ENCODE data around the gene RAB27A. TPM values are rescaled to one million over a fixed set of nuclear protein-coding genes. Genes with fewer than 3 reads are reported as not detected.

RAB27A gene
- total RNA-seq, 4 donors from 2014 or later, result 8.3 to 30.8 (median 18.2) TPM

- TF ChIP-seq, protein P1, sequence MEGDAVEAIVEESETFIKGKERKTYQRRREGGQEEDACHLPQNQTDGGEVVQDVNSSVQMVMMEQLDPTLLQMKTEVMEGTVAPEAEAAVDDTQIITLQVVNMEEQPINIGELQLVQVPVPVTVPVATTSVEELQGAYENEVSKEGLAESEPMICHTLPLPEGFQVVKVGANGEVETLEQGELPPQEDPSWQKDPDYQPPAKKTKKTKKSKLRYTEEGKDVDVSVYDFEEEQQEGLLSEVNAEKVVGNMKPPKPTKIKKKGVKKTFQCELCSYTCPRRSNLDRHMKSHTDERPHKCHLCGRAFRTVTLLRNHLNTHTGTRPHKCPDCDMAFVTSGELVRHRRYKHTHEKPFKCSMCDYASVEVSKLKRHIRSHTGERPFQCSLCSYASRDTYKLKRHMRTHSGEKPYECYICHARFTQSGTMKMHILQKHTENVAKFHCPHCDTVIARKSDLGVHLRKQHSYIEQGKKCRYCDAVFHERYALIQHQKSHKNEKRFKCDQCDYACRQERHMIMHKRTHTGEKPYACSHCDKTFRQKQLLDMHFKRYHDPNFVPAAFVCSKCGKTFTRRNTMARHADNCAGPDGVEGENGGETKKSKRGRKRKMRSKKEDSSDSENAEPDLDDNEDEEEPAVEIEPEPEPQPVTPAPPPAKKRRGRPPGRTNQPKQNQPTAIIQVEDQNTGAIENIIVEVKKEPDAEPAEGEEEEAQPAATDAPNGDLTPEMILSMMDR (IDR thresholded peaks at IDR 0.05), result no peak
- no peak for TF ChIP-seq POLR2A (IDR thresholded peaks at IDR 0.05)
- H3K36me3 ChIP-seq, result no peaks in the 10 kb centered on the region
- H3K4me3 ChIP-seq, result no peak overlapping the region
- no peaks in the 10 kb centered on the region for H3K4me1 ChIP-seq
- no peaks in the 10 kb centered on the region for H3K9me3 ChIP-seq
- no peak overlapping the region for H3K27ac ChIP-seq
- H3K27me3 ChIP-seq, result no peaks in the 10 kb centered on the region
- no peak for DNase-seq
These were observed 59.5 kb downstream of the RAB27A start for GRCh38 chr15:55230051-55230670.

DNA sequence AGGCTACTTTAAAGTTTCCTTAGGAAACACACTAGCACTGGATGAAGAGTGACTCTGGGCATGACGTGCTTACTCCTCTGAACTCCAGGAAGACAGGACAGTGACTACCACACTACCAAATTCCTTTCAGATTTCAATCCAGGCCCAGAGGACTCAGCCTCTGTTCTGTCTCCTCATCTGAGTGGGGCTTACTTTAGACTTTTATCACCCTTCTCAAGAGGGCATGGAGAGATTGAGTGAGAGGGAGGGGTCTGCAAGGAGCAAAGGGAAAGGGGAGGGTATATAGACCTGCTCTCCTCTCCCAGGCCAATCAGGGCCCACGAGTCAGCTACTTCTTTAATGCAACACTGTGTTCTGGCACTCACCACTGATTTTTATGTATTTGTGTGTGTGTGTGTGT lies 63.5 kb downstream of the RAB27A start:
- Histone ChIP-seq H3K27ac (no peak overlapping the region), H3K4me1 (peaks cover 0 to 19% (median 9%) of the 10 kb centered on the region in 4 donors), H3K4me3 (no peak overlapping the region), H3K36me3 (no peaks in the 10 kb centered on the region), H3K27me3 (no peaks in the 10 kb centered on the region), H3K9me3 (no peaks in the 10 kb centered on the region)
- TF ChIP-seq, protein P1 (IDR thresholded peaks at IDR 0.05), result no peak
- no peak for TF ChIP-seq POLR2A (IDR thresholded peaks at IDR 0.05)
- DNase-seq, result no peak

DNA sequence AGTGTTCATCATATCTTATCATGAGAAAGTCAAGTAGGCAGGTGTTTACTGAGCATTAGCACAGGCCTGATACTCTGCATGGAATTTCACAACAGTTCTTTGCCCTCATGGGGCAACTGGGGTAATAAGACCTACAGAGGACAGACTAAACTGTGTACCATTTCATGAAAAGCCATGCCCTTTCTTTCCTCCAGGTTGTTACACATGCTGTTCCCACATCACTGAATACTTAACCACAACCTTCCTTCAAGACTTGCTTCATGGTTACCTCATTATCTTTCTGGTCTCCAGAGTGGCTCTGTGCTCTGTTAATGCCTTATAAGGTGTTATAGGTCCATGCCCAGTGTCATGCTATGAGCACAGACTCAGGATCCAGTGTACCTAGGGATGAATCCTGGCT lies 64.7 kb downstream of the RAB27A start:
- Histone ChIP-seq H3K9me3 (no peaks in the 10 kb centered on the region), H3K27me3 (no peaks in the 10 kb centered on the region), H3K4me3 (no peak overlapping the region), H3K4me1 (peaks cover 0 to 22% (median 9%) of the 10 kb centered on the region in 4 donors), H3K27ac (no peak overlapping the region), H3K36me3 (no peaks in the 10 kb centered on the region)
- no peak for DNase-seq
- TF ChIP-seq POLR2A (IDR thresholded peaks at IDR 0.05), result no peak
- TF ChIP-seq, protein P1 (IDR thresholded peaks at IDR 0.05), result no peak

DNA sequence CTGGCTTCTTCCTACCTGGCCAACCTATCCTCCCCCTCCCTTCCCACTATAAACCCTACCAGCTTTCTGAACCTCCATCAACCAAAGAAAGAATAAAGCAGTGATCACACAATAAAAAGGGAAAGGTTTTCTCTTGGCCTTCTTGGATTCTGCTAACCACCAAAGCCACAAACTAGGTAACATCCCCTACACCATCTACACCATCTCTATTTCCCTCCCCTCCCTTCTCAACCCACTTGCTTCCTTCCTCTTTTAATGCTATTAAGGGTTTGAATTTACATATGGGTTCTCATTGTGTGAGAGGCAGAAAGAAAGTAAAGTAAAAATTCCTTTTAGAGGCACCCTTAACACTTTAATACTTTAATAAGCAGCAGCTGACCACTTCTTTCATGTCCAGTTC lies 67.0 kb downstream of the RAB27A start:
- TF ChIP-seq POLR2A (IDR thresholded peaks at IDR 0.05), result no peak
- TF ChIP-seq, protein P1 (IDR thresholded peaks at IDR 0.05), result no peak
- Histone ChIP-seq H3K4me1 (peaks cover 0 to 22% (median 9%) of the 10 kb centered on the region in 4 donors), H3K9me3 (no peaks in the 10 kb centered on the region), H3K36me3 (no peaks in the 10 kb centered on the region), H3K27me3 (no peaks in the 10 kb centered on the region), H3K4me3 (no peak overlapping the region), H3K27ac (peak overlapping the region in 1 of 4 donors; percentile 21)
- DNase-seq, result no peak

DNA sequence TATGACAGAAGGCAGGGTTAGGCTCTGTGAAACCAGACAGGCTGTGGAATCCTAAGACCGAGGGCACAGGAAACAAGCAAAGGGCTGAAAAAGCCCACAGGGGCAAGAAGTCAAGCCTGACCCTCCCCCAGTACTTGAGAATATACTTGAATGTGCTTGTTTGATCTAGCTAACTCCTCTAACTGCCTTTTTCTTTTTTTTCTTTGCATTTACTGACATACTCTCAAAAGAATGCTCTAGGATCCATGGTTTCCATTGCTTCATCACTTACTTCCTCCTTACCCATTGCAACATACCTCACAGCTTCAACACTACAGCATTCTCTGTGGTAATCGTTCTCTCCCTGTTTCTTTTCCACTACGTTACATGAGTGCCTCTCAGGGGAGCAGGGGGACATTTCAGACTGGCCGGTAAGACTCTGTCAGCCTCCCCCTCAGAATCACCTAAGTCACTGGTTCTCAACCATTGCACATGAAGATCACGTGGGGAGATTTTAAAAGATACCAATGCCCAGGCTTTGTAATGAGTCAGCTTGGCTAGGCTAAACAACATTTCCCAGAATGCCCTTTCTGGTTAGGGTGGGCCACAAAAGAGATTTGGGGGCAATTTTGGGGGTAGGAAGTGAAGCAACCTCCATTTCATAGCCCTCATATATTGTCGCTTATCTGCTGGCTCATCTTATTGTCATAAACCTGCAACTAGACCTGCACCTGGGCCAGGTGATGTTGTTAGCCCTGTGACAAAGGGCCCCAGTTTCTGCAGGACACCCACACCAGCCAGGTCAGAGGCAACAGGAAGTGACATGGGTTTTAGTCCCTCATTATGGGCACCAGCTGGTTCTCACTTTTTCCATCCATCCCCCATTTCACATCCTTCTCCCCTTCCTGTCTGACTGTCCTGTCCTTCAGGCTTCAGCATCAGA lies 68.3 kb downstream of the RAB27A start:
- no peak for TF ChIP-seq POLR2A (IDR thresholded peaks at IDR 0.05)
- Histone ChIP-seq H3K4me1 (peaks cover 0 to 22% (median 9%) of the 10 kb centered on the region in 4 donors), H3K27ac (peak overlapping the region; percentile 9 to 63 (median 34)), H3K36me3 (no peaks in the 10 kb centered on the region), H3K27me3 (no peaks in the 10 kb centered on the region), H3K4me3 (no peak overlapping the region), H3K9me3 (no peaks in the 10 kb centered on the region)
- no peak for DNase-seq

DNA sequence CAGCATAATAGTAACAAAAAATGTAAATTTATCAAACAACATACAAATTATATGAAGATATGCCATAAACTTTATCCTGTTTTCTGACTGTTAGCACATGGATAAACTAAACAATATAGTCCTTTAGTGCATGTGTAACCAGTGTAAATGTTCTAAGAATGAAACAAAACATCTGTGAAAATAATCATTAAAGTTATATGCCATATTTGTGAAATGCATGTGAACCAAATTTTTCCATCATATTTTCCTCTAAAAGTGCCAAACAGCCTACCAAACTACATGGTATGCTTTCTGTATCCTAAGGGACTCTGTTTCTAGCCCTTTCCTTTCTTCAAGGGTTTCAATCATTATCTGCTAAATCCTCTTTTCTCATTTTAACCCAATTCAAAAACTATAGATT lies 69.0 kb downstream of the RAB27A start:
- no peaks in the 10 kb centered on the region for H3K9me3 ChIP-seq
- no peak for TF ChIP-seq POLR2A (IDR thresholded peaks at IDR 0.05)
- TF ChIP-seq, protein P1 (IDR thresholded peaks at IDR 0.05), result no peak
- DNase-seq, result no peak
- peaks cover 0 to 22% (median 9%) of the 10 kb centered on the region in 4 donors for H3K4me1 ChIP-seq
- H3K27ac ChIP-seq, result peak overlapping the region in 3 of 4 donors; percentile 33 to 63 (median 34)
- no peaks in the 10 kb centered on the region for H3K27me3 ChIP-seq
- H3K4me3 ChIP-seq, result no peak overlapping the region
- H3K36me3 ChIP-seq, result no peaks in the 10 kb centered on the region
